DMS53 treated with DMSO at 0.1 percent for 48 hours (cell line): ENCODE measurements around the gene ZSWIM8.

Experiments used
- DNase-seq: peaks from one replicate; lab custom pipeline; 2025; ENCODE audit not compliant: unreplicated experiment; lab: John Stamatoyannopoulos, UW

Gene ZSWIM8

DNA sequence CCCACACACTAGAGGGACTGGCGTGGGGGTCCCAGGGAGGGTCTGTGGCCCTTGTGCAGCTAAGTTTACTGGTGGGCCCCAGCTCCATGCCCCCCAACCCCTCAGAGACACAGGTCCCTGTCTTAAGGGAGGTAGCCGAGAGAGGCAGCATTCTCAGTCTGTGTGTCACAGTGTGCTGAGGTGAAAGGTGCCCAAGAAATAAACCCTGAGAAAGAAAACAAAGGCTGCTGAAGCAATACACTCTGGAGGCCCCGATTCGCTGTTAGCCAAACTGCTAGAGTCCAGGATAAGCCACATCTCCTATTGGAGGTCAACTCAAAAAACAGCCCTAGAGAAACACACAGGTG, 54.6 kb downstream of the ZSWIM8 start:
- DNase-seq: no peak

DNA sequence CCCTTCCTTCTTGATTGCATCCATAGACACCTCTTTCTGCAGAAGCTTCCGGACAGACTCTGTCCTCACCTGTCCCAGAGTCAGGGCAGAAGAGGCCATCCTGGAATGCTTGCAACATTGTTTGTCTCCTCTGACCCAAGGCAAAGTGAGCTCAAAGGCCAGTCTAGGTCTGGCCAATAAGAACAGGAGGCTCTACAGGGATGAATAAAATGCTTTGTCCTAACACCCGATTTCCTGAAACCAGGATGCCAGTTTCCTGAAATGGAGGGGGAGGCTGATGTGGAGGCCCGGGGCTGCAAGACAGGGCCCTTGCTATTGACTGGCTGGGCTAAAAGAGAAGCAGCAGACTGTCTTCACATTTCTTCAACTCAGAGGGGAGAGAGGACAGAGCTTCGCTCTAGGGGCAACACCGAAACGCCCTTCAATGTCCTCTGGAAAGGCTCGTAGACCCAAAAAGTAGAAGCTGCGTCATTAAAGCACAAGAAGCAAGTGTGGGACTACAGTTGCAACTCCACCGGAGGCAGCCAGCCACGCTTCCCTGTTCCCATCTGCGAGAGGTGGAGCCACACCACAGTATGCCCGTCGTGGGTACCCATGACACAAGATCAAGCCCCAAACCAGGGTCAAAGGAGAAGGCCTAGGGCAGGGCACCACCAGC, 55.1 kb downstream of the ZSWIM8 start:
- no peak for DNase-seq

DNA sequence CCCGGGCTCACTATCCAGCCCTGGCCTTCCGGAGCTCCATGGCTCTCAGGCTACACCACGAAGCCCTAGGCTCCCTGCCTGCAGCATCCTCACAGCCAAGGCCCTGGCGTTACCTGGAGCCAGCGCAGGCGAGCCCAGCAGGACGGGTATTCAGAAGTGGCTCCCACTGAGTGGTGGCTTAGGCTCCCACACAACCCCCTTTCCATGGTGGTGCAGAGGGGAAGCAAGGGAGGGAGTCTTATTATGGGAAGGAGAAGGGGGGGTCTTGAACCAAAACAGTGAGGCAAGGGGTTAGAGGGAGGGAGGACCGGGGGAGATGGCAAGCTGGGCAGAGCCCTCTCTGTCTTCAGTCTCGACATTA, 55.6 kb downstream of the ZSWIM8 start:
- DNase-seq: no peak

DNA sequence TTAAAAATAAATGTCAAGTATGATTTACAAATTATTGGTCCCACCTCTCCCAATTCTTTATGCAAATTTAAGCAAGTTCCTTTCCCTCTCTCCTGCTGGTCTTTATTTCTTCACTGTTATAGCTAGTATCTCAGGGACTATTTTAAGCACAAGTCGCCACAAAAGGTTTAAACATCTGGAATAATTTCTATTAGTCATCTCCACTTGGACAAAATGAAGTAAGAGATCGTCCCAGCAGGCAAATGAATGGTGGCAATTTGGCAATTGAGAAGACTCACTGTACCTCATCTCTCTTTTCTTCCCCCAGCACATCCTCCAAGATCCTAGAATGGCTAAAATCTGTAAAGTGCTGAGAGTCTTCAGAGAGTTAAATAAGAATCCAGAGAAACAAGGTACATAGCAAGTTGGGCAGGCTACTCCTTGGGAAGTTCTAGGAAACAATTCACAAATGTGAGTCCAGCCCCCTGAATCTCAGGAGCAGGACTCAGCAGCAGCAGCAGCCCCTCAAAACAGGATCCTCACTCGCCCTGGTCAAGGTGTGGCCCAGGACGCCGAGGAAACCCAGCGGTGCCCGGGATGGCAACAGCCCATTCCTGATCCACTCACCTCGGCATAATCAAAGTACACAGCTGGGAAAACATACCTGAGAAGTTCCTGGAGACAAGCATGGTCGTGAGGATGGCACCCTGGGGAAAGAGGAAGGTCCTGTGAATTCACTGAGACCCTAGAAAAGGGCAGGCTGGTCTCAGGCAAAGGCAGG, 56.3 kb downstream of the ZSWIM8 start:
- no peak for DNase-seq

DNA sequence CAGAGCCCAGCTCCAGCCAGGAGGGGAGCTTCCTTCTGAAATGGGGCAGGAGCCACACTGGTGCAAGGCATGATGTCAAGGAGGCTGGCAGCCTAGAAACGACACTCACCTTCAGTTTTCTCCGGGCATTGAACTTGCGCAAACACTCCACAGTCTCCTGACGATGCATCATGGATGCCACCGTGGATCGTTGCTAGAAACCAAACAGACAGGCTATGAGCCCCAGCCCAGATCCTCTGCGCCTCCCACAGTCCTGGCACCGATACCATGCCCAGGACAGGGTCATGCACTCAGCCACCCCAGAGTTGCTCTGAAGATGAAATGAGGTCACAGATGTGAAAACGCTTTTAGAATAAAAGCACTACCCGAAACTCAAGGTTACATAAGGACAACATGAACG, 56.9 kb downstream of the ZSWIM8 start:
- no peak for DNase-seq

DNA sequence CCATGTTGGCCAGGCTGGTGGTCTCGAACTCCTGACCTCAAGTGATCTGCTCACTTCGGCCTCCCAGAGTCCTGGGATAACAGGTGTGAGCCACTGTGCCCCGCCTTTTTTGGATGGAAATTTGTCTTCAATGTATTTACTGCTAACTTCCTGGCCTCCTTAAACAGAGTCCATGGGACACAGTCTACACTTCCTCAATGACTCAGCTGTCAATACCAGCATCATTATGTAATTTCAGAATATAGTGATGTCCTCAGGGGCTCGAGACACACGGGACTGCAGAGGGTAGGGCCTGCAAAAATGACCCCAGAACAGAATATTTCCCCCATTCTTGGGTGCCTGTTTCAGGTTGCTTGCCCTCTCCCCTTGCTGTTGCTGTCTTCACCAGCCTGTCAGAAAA, 57.9 kb downstream of the ZSWIM8 start:
- DNase-seq: no peak

DNA sequence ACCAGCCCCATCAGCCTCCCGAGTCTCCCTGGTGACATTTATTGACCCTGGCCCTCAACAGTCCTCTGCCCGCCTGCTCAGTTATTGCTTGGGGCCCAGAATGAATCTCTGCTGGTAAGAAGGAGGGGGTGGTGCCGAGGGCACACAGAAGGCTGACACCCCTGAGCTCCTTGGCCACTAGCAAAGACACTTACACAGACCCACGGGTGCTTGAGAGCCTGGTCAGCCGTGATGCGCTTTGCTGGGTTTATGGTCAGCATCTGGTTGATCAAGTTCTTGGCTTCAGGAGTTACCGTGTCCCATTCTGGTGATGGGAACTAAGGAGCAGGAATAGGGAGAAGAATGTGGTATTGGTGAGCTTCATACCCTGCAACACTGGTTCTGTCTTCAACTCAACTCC, 61.6 kb downstream of the ZSWIM8 start:
- DNase-seq: no peak

DNA sequence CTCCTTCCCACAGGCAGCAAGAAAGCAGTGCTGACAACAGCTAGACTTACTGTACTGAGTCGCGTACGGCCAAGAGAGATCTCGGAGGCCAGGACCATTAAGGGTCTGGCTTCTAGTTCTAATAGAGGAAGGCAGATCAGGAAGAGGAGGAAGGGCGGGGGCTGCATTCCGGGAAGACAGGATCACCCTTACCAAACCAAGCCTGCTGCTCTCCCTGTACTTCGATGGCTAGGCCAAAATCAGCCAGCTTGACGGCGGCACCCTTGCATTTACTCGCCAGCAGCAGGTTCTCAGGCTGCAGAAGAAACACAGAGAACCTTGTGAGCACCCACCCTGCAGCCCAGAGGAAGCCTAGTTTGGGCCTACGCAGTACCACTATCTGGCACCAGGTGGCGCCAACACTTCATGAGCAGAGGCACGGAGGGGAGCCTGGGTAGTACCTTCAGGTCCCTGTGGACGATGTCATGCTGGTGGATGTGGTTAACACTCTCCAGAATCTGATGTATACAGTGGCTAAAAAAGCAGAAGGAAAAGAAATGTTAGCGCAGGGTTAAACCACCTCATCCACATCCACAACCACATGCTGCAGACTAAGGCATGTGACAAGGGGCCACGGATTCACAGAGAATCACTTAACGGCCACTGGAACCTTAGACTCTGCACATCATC, 63.5 kb downstream of the ZSWIM8 start:
- peak; percentile 50 for DNase-seq

DNA sequence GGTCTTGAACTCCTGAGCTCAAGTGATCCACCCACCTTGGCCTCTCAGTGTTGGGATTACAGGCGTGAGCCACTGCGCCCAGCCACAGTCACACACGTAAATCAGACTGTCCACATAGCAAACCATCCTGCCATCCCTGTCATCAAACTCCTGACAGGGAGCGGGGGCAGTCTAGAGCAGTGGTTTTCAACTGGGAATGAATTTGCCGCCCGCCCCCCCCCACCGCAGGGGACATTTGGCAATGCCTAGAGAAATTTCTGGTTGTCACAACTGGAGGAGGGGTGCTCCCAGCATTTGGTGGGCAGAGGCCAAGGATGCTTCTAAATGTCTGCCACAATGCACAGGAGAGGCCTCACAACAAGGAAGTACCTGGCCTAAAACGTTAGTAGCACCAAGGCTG, 64.8 kb downstream of the ZSWIM8 start:
- DNase-seq: no peak

DNA sequence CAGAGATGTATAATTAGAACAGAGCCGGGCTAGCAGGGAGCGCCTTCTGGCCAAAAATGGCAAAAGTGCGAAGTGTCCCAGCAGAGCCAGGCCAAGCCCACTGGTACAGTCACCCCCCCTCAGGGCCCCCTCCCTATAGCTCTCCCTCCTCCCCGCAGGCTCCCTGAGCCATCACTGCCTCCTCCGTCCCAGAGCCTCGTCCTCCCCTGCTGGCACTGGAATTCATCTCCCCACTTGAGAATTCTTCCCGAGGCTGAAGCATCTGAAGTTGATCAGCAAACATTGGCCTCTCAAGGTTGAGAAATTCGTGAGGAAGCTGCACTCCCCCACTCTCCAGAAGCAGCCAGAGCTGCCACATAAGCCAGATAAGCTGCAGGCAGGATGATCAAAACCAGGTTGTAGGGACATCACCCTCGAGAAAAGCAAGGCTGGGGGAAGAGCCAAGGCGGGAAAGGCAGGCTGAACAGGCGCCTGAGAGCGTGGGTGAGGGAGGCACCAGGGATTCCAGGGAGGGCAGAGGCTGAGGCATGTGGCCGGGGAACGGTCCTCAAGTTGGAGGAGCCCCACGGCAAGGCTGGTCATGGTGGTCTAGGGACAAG, 65.6 kb downstream of the ZSWIM8 start:
- no peak for DNase-seq
